Kidney glomerular epithelial cell (primary cell): ENCODE measurements around the gene EEPD1.

ENCODE experiments used
- DNase-seq: peaks from one replicate; lab custom pipeline; 2025; lab: John Stamatoyannopoulos, UW

EEPD1 gene

GRCh38 chr7:36279200-36279925 is 126.3 kb downstream of the EEPD1 start:
- no peak for DNase-seq

- no peak for DNase-seq
Measured at GRCh38 chr7:36279926-36280315, 126.9 kb downstream of the EEPD1 start.

GRCh38 chr7:36280840-36281812 is 128.1 kb downstream of the EEPD1 start:
- peak; percentile 74 for DNase-seq

- DNase-seq: peak; percentile 12
Measured at GRCh38 chr7:36281945-36282717, 129.1 kb downstream of the EEPD1 start.

GRCh38 chr7:36283181-36283580 is 130.1 kb downstream of the EEPD1 start:
- DNase-seq: no peak

- DNase-seq: no peak
Measured at GRCh38 chr7:36283711-36284130, 130.7 kb downstream of the EEPD1 start.

GRCh38 chr7:36284456-36285090 is 131.5 kb downstream of the EEPD1 start:
- no peak for DNase-seq

- DNase-seq: no peak
Measured at GRCh38 chr7:36285276-36285675, 132.2 kb downstream of the EEPD1 start.

- DNase-seq: no peak
Measured at GRCh38 chr7:36286226-36286625, 133.2 kb downstream of the EEPD1 start.

GRCh38 chr7:36286688-36287087 is 133.6 kb downstream of the EEPD1 start:
- no peak for DNase-seq

- no peak for DNase-seq
Measured at GRCh38 chr7:36287371-36288241, 134.6 kb downstream of the EEPD1 start.

- no peak for DNase-seq
Measured at GRCh38 chr7:36288501-36288900, 135.4 kb downstream of the EEPD1 start.

GRCh38 chr7:36289833-36290661 is 137.0 kb downstream of the EEPD1 start:
- DNase-seq: peak; percentile 48

GRCh38 chr7:36291387-36292316 is 138.6 kb downstream of the EEPD1 start:
- DNase-seq: peak; percentile 77

- DNase-seq: no peak
Measured at GRCh38 chr7:36295090-36295489, 142.0 kb downstream of the EEPD1 start.

- no peak for DNase-seq
Measured at GRCh38 chr7:36296284-36296683, 143.2 kb downstream of the EEPD1 start.

GRCh38 chr7:36297364-36298009 is 144.4 kb downstream of the EEPD1 start:
- no peak for DNase-seq

GRCh38 chr7:36298106-36298505 is 145.1 kb downstream of the EEPD1 start:
- DNase-seq: no peak
